Posterior vena cava (tissue), 2 donors: Measurements from ENCODE around the gene IL4R. TPM values are rescaled to one million over a fixed set of nuclear protein-coding genes. Genes with fewer than 3 reads are reported as not detected.

Experiments
- DNase-seq: peaks from one replicate; pipeline ENCODE4 v3.0.0-alpha.2; 2020; ENCODE audit warnings: low spot score
- intact Hi-C, 2 donors: fragments of 100-400 bp; cut with DNase I; formaldehyde crosslinking; loops; one replicate each; pipeline versions ENCODE4 v1.14.1 to v1.14.2; 2022 to 2023
- total RNA-seq, 2 donors: library from RNA; stranded (reverse); fragmentation: NEBNext Ultra II Directional; extraction: Animal tissue kit (Norgen Biotek cat#: 25700); gene quantifications; one replicate each; pipeline ENCODE4 v1.2.1, GENCODE V29; 2021
- donor health status: DM: yes; HTN: yes; CAD: no.
- donor health status: DM: yes; HTN: yes; CAD: no.

IL4R gene
- total RNA-seq, 2 donors from 2014 or later: 99.2 to 112 TPM

- intact Hi-C loops: loop anchor here in 1 of 2 donors (10.0 kb wide), 1 partner anchor 77 kb away; no protein-coding TSS in a partner anchor
- DNase-seq: no peak
These were observed 2.3 kb upstream of the IL4R start for GRCh38 chr16:27311448-27311830.

GRCh38 chr16:27311897-27312303 lies 1.9 kb upstream of the IL4R start:
- no peak for DNase-seq
- intact Hi-C loops: loop anchor here in 1 of 2 donors (10.0 kb wide), 1 partner anchor 77 kb away; no protein-coding TSS in a partner anchor

GRCh38 chr16:27312580-27313421 lies 973 bp upstream of the IL4R start:
- intact Hi-C loops: loop anchor here in 1 of 2 donors (10.0 kb wide), 1 partner anchor 78 kb away; no protein-coding TSS in a partner anchor
- DNase-seq: no peak

- intact Hi-C loops: loop anchor here in 1 of 2 donors (10.0 kb wide), 1 partner anchor 79 kb away; no protein-coding TSS in a partner anchor
These were observed 468 bp downstream of the IL4R start for GRCh38 chr16:27314161-27314723.

GRCh38 chr16:27314986-27315332 lies 1.2 kb downstream of the IL4R start:
- intact Hi-C loops: loop anchor here (5.0 to 10.0 kb wide), 2 partner anchors 73 to 80 kb away; no protein-coding TSS in a partner anchor
- no peak for DNase-seq

More at GRCh38 chr16:27314161-27314723, 468 bp downstream of the IL4R start:
- peak; percentile 93 for DNase-seq

GRCh38 chr16:27315333-27316037 lies 1.7 kb downstream of the IL4R start:
- intact Hi-C loops: loop anchor here (5.0 to 10.0 kb wide), 2 partner anchors 73 to 81 kb away; no protein-coding TSS in a partner anchor
- peak; percentile 92 for DNase-seq

GRCh38 chr16:27316038-27316680 lies 2.4 kb downstream of the IL4R start:
- DNase-seq: peak; percentile 61
- intact Hi-C loops: loop anchor here (5.0 to 10.0 kb wide), 2 partner anchors 74 to 81 kb away; no protein-coding TSS in a partner anchor

- intact Hi-C loops: loop anchor here (5.0 to 10.0 kb wide), 2 partner anchors 75 to 83 kb away; no protein-coding TSS in a partner anchor
- DNase-seq: peak; percentile 58
These were observed 3.5 kb downstream of the IL4R start for GRCh38 chr16:27317320-27317719.

- peak; percentile 10 for DNase-seq
- intact Hi-C loops: loop anchor here (5.0 to 10.0 kb wide), 2 partner anchors 76 to 83 kb away; no protein-coding TSS in a partner anchor
These were observed 4.1 kb downstream of the IL4R start for GRCh38 chr16:27317738-27318391.

GRCh38 chr16:27318392-27319256 lies 4.8 kb downstream of the IL4R start:
- intact Hi-C loops: loop anchor here (5.0 to 10.0 kb wide), 2 partner anchors 76 to 84 kb away; no protein-coding TSS in a partner anchor

GRCh38 chr16:27319257-27319965 lies 5.6 kb downstream of the IL4R start:
- DNase-seq: peak; percentile 29
- intact Hi-C loops: loop anchor here (5.0 to 10.0 kb wide), 2 partner anchors 77 to 85 kb away; no protein-coding TSS in a partner anchor

More at GRCh38 chr16:27318392-27319256, 4.8 kb downstream of the IL4R start:
- peak; percentile 90 for DNase-seq

- peak; percentile 74 for DNase-seq
- intact Hi-C loops: no loop called here
These were observed 6.7 kb downstream of the IL4R start for GRCh38 chr16:27320261-27321012.

GRCh38 chr16:27321013-27321915 lies 7.5 kb downstream of the IL4R start:
- intact Hi-C loops: no loop called here
- peak; percentile 19 for DNase-seq

GRCh38 chr16:27322858-27323780 lies 9.3 kb downstream of the IL4R start:
- intact Hi-C loops: no loop called here
- DNase-seq: peak; percentile 56
